Activated CD8-positive, alpha-beta memory T cell treated with anti-CD3 and anti-CD28 coated beads, Interleukin-2, amount 50 U/mL, for 1 hour (primary cell): Measurements from ENCODE around the gene STEAP1B.

Source experiments
- DNase-seq: peaks from one replicate; pipeline ENCODE4 v3.0.0-alpha.2; 2020; ENCODE audit errors: extremely low read depth

Gene STEAP1B

DNA sequence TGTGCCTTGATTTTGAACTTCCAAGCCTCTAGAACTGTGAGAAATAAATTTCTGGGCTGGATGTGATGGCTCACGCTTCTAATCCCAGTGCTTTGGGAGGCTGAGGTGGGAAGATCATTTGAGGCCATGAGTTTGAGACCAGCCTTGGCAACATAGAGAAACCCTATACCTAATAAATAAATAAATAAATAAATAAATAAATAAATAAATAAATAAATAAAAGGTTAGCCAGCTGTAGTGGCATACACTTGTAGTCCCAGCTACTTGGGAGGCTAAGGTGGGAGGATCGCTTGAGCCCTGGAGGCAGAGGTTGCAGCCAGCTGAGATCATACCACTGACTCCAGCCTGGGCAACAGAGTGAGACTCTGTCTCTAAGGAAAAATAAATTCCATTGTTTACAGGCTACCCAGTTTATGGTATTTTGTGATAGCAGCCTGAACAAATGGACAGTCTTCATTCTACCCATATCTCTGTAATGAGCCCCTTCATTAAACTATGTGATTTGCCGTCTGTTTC, 67.7 kb downstream of the STEAP1B start:
- DNase-seq: no peak

DNA sequence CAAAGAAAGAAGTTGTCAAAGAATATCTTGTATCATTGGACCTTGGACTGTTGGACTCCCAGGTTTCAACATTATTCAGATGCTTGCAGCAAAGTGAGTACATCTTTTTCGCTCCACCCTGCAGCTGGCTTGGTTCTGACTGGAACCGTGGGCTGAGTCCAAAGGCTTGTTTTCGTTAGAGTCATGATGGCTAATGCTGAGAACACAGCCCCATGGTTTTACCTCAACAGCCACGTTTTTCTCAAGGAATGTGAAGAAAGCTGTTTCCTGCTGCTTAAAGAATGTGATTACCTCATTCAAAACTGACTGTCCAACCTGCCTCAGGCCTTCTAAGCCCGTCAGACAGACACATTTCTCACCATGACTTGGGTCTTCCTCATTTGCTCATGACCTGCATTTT, 69.5 kb downstream of the STEAP1B start:
- DNase-seq: no peak

DNA sequence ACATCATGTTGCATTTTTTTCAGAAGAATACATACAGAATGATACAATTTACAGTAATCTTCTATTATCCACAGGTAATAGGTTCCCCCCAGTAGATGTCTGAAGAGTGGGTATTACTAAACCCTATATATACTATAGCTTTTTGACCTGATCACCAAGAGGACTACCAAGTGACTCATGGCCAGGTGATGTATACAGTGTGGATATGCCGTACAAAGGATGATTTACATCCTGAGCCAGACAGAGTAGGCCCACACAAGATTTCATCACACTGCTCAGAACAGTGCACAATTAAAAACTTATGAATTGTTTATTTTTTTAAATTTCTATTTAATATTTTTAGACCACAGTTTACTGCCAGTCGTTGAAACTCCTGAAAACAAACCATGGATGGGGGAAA, 70.6 kb downstream of the STEAP1B start:
- DNase-seq: no peak

DNA sequence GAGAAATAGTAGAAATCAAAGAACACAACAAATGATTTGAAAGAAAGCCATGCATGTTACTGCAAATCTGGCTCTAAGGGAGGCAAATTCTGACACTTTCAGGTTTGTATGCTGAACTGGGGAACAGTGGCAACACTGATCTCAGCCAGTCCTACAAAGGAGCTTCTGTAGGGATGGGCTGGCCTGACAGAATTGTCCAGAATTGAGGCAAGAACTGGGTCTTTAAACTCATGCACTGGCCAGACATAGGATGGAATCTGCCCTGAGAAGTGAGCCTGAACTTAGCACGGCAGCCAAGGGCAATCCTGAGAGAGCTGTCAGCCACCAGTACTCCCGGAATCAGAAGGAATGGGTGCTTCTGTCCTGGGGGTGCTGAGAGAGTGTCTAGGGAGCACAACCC, 72.1 kb downstream of the STEAP1B start:
- DNase-seq: no peak

DNA sequence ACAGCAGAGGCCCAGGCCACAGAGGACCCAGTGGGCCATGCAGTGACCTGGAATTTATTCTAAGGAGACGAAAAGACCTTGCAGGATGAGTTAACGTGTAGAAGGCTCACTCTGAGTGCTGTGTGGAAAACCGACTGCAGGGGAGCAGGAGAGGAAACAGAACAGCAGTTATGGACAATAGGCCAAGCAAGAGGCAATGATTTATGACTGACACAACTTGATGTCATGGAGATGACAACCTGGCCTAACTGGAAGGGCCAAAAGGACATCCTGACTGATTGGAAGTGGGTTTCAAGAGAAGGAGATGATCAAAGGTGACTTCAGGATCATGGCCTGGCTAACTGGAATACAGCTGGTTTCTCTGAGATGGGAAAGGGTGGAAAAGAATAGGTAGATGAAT, 72.9 kb downstream of the STEAP1B start:
- no peak for DNase-seq

DNA sequence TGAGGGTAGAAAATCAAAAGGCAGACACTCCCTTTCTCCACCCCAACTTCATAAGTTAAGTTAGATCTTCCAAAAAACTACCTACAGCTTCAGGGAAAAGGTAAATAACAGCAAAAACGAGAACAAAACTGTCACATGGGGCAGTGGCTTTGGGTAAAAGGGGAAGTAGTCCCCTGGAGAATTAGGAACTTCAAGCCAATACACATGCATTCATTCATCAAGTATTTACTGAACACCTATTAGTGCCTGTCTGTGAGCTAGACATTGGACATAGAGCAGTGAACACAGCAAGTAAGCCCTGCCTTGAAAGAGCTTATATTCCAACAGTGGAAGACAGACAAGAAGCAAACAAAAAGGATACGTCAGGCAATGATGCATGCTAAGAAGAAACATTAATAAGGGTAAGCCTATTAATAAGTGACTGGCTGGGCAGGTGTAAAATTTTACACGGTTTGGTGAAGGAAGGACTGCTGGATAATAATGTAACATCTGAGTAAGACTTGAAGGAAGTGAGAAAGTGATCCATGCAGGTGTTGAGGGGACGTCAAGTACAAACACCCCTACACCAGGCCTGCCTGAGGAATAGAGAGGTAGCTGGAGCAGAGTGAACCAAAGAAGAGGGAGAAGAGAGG, 73.4 kb downstream of the STEAP1B start:
- DNase-seq: no peak

DNA sequence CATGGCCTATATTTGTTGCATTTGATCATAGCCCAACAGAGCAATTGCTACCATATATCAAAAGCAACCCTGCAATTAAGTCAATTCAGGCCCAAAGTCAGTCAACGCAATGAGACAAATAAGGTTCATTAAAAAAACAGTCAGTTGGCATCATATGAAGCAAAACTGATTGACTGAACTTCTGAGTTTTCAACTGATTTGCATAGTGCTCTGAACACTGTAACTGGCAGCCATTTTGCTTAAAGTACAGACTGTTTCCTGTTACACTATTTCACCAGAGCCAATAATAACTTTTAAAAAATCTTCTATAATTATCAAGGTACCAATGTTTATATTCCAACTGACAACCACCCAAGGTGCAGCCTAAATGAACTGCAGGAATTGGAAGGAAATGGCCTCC, 74.6 kb downstream of the STEAP1B start:
- no peak for DNase-seq

DNA sequence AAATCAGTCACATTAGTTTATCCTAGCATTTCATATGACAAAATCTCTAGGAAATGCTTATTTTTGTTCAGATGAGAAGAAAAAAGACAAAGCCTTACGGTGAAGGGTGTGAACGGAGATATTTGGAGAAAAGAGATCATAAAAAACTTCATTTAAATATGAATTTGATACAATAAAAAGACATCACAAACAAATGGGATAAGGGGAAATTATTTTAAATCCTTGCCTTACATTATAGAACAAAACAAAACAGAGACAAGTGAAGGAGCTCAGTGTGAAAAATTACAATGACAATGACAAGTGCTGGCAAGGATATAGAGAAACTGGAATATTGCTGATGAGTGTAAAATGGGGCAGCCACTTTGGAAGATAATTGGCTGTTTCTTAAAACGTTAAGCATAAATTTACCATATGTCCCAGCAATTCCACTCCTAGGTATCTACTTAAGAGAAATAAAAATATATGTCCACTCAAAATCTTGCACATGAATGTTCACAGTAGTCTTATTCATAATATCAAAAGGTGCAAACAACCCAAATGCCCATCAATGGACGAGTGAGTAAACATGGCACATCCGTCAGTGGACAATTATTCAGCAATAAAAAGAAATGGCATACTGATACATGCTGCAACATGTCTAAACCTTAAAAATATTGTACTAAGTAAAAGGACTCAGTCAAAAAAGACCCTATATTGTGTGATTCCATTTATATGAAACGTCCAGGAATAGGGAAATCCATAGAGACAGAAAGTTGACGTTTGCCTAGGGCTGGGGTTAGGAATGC, 77.0 kb downstream of the STEAP1B start:
- DNase-seq: no peak

DNA sequence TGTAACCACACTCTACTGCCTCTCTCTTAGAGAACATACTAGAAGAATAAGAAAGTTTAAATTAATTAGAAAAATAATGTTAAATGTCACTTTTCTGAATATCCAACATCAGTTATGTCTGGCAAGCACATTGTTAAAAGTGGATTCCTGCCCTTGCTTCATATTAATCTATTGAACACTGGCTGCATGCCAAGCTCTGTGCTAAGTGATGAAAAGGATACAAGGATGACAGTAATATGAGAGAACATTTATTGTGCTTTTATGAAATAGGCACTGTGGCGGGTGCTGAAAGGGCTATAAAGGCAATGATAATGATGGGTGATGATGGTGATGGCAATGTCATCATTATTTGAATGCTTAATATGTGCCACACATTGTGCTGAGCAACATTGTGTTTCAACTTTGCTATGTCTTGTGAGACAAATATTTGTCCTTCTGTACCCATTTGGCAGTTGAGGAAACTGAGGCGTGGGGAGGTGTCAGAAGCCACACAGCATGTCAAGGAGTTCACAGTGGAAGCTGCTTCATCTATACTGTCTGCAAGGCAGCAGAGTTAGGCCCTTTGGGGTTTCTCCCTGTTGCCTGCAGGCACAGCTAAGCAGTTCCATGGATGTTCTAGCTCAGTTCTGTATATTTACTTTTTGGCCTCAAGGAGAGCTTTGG, 78.9 kb downstream of the STEAP1B start:
- DNase-seq: no peak

DNA sequence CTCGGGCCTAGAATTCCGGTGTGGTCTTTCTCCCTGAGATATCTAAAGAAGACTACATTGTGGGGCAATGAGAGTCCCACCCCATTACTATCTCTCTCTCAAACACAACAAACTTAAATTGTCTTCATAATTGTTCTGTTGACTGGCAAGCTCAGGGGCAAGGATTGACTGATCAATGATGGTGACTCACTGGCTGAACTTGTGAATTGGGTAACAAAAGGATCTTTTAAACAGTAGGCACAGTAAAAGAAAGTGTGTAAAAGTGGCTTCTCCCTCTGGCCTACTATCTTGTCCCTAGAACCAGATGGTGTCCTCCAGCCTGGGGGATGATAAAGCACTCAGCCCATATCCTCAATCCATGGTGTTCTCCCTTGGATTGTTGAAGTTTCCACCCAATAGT, 80.0 kb downstream of the STEAP1B start:
- no peak for DNase-seq

DNA sequence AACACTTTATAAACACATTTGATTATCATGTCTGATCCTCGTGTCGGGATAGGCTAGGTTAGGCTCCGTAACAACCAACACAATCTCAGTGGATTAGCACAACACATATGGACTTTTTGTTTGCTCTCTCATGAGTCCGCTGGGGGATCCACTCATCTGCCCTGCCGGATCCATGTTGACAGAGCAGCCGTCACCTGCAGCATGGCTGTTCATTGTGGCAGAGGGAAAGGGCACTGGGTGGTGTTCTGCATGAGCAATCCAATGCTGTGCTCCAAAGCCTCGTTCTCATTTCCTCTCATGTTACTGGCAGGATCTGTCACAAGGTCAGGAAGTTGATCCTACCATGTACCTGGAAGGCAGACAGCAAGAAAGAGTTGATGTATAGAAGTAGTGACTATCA, 80.5 kb downstream of the STEAP1B start:
- DNase-seq: no peak

DNA sequence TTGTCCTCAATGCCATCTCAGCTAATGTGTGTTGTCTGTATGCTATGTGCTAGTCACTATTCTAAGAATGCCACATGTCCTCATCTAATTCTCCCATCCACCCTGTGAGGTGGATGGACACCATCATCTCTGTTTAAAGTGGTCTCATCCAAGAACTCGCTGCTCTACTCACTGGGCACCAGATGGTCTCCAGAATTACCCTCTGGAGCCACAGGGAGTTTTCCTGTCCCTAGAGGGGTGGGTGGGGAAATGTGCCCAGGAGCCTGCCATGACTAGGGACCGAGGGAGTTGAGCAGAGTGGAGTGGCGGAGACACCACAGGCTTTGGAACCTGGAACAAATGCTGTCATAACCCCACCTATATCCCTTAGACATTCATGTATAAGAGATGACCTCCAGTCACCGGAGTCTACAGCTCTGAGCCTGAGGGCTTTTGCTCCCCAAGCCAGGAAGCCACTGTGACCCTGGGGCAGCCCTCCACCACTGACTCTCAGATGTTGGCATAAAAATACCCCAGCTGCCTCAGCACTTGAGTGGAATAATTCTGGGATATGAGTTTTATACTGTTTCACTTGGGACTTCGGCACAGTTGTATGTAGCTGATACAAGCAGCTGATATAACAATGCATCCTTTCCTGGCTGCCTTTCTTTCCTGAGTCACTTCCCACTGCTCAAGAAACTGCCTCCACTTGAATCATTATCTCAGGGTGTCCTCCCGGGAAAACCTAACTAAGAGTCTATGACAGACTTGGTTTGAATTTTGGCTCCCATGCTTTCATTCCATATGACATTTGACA, 81.5 kb downstream of the STEAP1B start:
- no peak for DNase-seq

DNA sequence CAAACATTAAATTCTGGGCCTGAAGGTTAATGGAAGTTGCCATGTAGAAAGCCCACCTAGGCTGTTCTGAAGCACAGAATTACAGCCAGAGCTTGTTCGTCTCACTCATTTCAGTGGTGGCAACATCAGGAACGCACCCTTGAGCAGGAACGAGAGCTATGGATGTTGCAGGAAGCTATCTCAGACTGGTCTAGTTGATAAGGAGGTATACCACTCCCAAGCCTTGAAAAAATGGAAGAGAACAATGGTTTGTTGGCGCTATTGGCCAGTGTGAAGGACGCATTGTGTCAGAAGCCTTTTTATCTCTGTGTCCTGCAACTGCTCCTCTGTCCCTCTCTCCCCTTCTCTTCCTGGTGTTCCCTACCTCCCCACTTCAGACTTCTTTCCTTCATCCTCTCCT, 82.1 kb downstream of the STEAP1B start:
- no peak for DNase-seq

DNA sequence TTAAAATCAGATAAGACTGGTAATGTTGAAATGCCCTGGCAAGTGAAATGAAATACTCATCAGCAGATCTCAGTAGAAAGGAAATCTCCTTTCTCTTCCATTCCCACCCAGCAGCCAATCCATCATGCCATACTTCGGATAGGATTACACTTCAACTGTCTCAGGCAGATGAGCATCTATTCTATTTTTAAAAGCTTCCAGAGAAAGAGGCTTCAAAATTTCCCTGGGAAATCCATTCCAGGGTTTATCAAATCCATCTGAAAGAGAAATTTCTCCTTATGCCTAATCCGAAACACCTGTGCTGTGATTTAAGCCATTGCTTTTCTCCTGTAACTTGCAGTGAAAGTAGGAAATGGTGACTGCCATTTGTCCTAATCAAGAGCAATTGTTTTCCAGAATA, 82.6 kb downstream of the STEAP1B start:
- no peak for DNase-seq

DNA sequence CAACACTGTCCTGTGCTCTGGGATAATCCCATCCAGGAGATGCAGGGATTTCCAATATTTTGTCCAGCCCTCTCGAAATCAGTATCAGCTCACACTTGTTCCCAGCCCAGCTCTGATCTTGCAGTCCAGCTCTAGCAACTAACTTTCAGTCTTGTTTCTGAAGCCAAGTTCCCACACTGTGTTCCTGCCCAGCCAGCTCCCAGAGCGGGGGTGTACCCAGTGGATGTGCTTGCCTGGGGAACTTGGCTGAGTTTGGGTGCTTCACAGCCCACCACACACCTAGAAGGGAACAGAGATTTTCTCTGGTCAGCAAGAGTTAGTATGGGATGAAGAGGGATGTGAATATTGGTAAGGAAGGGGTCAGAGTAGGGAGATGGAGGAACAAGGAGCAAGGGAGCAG, 85.6 kb downstream of the STEAP1B start:
- no peak for DNase-seq

DNA sequence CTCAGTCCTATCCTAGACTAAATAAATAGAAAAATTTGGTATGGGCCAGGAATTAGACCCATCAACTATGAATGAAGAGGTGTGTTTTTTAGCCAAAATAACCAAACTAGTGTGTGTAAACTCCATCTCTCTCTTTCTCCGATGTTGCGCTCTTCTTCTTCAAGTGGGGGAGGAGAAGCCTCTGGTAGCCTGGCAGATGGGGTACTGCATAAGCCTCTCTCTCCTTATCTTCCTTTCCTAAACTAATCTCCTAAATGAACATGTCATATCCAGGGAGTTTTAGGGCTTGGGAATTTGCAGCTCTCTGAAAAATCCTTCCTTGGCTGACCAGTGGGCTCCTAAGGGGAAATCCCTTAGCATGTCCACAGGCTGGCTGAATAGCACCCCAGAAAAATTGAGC, 86.8 kb downstream of the STEAP1B start:
- no peak for DNase-seq

DNA sequence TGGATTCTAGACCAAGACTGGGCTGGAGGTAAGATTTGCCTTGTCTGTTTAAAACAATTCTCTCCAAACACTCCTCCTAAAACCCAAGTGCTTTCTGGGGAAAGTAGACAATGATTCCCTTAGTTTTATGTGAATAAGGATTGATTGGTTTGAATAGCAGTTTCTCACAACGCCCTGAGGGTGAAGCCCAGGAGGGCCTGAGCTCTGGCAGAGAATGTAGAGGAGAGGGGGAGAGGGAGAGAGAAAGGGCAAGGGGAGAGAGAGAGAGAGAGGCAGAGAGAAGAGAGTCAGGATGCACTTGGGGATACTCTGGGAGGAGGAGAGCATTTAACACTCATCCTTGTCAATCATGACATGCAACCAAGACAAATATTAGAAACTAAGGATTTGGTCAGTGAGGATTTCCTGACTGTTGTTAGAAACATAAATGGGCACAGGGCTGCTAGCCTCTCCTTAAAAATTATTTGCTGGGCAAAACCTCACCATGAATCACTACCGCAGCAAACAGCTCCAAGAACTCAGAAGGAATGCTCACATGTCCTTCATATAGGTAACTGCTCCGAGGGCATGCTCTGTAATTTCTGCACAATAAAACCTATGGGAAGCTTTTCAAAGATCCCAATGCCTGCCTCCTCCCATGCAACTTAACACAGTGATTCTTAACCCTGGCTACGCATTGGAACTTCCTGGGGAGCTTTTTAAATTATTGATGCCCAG, 87.9 kb downstream of the STEAP1B start:
- no peak for DNase-seq

DNA sequence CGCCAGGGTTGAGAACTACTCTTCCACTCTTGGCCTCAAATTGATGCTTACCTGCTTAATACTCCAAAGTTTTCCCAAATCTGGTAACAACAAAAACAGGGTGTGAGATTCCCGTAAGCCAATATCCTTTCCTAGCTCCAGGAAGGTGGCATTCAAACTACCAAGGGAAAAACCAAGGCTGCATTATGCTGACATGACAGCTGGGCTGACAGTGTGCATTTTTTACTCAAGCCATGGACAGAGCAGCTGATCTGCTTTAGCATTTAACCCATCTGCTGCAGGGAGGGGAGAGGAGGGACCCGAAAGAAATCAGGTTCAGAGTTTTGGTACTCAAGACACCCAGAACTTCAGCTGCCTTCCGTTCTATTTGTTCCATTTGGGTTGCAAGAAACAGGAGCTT, 93.3 kb downstream of the STEAP1B start:
- DNase-seq: no peak

DNA sequence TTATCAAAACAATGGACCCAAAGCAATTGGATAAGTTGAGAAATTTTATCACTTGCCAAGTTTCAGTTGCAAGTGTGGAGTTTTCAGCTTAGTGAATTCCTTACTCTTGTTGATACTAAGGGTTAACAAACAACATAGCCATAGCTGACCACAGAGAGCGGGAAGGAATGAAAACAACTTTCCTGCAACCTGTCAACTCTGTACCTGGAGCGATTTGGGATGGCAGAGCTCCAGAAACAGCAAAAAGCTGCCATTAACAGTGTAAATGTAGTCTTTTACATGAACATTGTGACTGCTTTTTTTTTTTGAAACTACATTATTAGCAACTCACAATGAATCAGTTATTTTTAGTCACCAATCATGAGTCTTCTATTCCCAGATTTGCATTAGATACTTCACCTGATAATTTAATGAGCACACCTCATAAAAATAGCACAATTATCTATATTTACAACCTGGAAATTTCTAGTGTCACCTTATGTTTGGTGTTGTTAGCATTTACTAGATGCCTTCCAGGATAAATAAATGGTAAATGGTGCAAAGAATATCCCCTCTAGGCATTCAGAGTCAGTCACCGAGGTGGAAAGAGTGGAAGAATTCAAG, 95.5 kb downstream of the STEAP1B start:
- DNase-seq: no peak

DNA sequence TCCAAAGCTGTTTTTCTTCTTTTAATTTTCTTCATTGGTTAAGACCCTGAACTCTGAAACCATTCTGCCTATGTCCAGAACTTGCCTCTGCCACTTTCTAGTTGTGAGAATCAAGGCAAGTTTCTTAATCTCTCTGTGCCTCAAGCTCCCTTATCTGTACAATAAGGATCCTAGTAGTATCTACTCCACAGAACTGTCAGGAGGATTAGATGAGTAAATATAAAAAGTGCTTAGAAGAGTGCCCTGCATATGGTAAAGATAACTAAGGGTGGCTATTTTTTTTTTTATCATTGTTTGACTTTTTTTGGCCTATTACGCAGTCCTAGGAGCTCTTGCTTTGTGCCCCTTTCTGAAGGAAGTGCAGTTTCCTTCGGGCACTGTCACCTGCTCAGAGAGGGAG, 96.6 kb downstream of the STEAP1B start:
- DNase-seq: no peak

DNA sequence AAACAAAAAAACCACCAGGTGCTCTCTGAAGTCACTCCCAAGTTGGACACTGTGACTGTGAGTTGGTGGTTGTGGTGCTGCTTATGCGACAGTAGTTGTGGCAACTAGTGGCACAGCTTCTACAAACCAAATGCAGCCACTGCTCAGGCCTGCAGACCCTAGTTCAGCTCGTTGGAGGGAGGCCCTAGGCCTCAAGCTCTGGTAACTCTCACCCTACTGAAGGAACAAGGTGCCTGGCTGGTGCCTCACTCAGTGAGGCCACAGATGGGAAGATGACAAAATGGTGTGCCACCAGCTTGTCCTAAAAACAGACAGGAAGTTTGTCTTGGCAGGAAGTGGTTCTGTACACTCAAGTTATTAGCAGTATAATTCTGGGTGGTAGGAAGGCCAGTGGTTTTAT, 97.7 kb downstream of the STEAP1B start:
- DNase-seq: no peak
